ENCODE results near the gene CAMKMT.

The CAMKMT gene

DNA sequence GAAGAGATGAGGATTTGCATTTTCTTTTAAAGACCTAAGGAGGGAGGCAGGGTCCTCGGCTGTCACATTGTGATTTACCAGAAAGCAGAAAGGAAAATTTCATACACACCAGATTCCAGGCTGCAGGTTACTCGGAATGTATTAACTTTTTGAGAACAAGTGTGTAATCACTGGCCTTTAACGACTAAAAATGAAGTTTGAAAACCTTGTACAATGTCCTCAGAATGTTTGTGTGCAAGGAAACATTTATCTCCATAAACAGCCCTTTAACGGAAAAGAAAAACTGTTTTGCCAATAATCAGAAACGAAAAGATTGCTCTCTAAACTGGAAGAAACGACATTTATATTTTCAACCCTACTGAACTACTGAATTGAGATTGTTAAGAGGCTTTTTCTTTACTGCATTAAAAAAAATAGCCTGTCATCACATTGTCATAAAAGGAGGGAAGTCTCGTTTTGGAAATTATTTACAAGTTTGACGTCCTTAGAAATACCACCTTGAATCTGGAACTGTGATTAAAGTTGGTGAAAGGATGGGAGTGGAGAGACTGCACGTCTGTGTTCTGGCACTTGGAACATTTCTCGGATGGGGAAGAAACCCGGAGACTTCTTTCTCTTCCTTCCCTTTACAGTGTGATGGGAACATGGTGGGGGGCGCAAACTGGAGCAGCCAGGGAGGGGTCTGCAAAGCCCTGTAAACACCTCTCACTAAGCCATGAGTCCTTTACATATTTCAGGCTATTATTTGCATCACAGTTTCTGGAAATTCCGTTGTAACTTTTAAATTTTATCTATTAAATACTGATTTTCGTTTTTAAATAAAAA, 445.7 kb downstream of the CAMKMT start:
- DNase-seq = no peak

- DNase-seq = no peak
These were observed 449.3 kb downstream of the CAMKMT start for GRCh38 chr2:44810892-44811530.

DNA sequence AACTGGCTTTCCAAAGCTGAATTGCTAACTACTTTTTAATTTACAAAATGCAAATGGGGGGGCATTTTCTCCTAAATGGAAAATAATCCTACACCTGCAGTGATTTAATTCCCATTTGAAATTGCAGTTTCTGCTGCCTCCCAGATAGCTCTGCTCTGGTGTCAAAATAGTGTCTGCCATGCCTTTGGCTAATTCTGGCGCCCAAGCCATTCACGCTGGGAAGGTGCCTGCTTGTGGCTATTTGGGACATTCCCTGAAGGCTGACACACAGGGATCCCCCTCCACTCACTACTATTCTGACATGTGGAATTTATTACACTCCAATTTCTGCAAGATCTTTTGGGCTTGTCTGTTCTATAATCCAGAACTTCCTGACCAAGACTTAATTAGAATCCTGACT, 451.4 kb downstream of the CAMKMT start:
- DNase-seq = no peak

DNA sequence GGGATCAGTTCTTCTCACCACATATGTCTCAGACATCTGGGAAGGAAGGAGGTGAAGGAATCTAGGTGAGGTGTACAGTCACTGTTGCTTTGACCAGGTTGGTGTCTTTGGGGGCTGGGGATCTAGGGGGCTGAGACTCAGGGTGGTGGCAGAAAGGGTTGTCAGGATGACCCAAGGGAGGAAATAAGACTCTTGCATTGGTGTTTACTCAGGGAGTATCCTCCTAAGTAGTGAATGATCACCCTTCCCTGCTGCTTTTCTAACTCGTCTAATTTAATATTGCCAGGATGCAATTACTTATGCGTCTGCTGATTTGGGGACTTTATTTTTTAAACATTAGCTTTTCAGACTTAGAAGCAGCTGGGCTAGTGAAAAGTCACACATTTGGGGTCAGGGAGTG, 451.9 kb downstream of the CAMKMT start:
- DNase-seq = no peak

DNA sequence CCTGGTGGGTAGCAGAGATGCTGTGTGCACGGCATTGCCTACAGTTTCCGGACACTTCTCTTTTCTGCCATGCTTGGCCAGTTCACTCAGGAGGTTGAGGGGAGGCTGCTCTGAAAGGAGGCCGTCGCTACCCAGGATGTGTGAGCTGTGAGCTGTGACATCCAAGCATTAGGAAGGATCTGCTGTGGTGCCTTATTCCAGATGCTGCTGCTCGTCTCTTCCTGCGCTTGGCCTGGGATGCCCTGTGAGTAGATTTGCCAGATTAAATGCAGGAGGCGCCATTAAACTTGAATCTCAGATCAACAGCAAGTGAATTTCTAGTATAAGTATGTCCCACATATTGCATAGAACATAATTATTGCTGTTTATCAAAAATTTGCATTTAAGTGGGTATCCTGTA, 455.5 kb downstream of the CAMKMT start:
- no peak for DNase-seq

DNA sequence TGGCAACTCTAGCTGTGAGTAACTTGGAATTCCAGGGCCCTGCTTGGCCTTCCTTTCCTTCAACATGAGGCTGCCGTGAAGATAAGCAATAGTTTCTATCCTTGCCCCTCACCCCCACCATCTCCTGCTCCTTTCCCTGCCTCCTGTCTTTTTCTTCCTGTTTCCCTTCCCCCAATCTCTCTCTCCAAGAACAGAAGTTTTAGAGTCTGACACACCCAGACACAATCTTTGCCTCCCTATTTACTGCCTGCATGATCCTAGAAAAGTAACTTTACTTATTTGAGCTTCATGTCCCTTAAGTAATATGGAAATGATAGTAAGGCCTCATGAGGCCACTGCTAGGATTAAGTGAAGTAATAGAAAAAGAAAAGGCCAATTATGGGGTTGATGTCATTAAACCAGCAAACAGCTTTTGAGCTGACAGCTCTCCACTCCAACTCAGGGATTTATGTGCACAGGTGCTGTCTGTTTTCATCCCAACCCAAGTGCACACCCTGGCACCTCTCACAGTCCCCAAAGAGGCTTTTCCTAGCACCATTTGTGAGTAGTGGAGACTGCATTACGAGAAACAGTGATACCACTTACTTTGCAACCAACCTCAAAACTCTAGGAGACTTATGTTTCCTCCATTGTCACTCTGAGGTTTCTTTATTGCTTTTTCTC, 456.1 kb downstream of the CAMKMT start:
- no peak for DNase-seq

- no peak for DNase-seq
These were observed 457.3 kb downstream of the CAMKMT start for GRCh38 chr2:44819061-44819460.

- DNase-seq = no peak
These were observed 459.8 kb downstream of the CAMKMT start for GRCh38 chr2:44821500-44821899.

DNA sequence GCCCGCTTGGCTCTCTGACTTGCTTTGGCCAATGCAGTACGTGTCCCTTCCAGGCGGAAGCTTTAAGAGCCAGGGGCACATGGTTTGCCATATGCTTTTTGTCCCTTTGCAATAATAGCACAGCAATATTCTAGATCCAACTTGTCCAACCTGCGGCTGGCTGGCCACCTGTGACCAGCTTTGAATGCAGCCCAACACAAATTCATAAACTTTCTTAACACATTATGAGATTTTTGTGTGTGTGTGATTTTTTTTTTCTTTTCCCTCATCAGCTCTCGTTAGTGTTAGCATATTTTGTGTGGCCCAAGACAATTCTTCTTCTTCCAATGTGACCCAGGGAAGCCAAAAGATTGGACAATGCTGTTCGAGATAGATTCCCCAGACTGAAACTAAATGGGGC, 460.4 kb downstream of the CAMKMT start:
- DNase-seq = no peak
